SK-MEL-5 (cell line): ENCODE data around the gene CACNB2. TPM values are rescaled to one million over a fixed set of nuclear protein-coding genes. Genes with fewer than 3 reads are reported as not detected.
"Not testable (repeated sequence)": the region's sequence is repeated elsewhere in the genome, so short reads cannot be mapped to it uniquely, and the experiment has no call there.

ENCODE experiments used
- DNase-seq: peaks from one replicate; pipeline ENCODE4 v3.0.0-alpha.2; 2016; ENCODE audit warnings: low read depth, low spot score
- in situ Hi-C: cut with HindIII; loops from 2 replicates; pipeline ENCODE4 v1.10.0; 2016; ENCODE audit warnings: low sequenced_read_pairs, high pct_unique_total_duplicates, low pct_unique_long_range_greater_than_20kb
- total RNA-seq: library from RNA; depleted of rRNA; stranded (reverse); fragments of >200 nt; shearing (Covaris generic); gene quantifications from 2 replicates; pipeline ENCODE4 v1.2.3, GENCODE V29; 2014

The CACNB2 gene
- total RNA-seq, 1 experiment from 2014 or later = not detected

DNA sequence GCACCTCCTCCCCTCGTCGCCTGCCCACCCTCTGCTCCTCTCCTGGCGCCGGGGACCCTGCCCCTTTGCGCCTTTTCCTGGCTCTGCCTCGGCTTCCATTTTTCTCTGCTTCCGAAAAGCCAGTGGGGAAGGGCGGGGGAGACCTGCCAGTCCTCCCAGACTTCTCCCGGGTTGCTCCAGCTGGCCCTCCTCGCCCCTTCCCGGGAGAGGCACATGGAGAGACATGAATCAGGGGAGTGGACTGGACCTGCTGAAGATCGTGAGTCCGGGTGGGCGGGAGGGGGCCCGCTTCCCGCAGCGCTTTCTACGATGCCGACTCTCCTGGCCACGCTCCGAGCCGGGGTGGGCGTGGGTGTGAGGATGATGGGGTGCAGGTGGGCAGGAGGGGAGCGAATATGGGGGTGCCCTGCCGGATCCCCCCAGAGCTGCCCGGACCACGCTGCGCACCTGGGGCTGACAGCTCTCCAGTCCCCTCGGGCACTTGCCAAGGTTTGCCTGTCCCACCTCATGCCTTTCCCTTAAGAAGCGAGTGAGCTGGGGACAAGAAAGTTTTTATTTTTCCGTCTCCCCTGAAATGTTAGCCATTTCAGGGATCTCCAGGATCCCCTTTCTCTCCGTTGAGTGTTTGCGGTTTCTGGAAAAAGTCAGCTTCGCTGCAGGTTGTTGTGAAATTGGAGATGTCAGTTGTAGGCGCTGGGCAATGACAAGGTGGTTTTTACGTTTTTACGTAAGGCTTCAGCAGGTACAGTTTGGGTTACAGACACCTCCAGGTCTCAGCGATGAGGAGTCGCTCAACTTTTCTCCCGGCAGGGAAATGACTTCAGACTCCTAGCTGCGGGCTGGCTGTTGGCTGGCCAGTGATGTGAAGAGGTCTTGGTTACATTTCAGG lies 977 bp downstream of the CACNB2 start:
- no peak for DNase-seq
- in situ Hi-C loops = no loop called here

- no peak for DNase-seq
These were observed 1.9 kb downstream of the CACNB2 start for GRCh38 chr10:18142151-18142550.

DNA sequence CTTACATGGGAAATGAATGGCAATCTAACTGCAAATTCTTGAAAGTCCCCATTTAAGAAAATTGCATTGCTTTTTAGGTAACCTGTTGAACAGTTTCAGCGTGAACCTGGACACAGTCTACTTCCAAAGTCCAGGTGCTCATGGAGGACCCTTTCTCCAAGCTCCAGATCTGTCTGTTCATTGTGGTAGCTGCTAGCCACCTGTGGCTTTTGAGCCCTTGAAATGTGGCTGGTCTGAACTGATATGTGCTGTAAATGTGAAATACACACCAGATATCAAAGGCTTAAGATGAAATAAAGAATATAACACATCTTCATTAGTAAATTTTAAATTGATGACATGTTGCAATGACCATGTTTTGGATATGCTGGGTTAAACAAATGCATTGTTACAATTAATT lies 4.2 kb downstream of the CACNB2 start:
- in situ Hi-C loops = no loop called here
- no peak for DNase-seq

More at GRCh38 chr10:18142151-18142550, 1.9 kb downstream of the CACNB2 start:
- in situ Hi-C loops = no loop called here

GRCh38 chr10:18144928-18145327 lies 4.7 kb downstream of the CACNB2 start:
- DNase-seq = no peak
- in situ Hi-C loops = no loop called here

DNA sequence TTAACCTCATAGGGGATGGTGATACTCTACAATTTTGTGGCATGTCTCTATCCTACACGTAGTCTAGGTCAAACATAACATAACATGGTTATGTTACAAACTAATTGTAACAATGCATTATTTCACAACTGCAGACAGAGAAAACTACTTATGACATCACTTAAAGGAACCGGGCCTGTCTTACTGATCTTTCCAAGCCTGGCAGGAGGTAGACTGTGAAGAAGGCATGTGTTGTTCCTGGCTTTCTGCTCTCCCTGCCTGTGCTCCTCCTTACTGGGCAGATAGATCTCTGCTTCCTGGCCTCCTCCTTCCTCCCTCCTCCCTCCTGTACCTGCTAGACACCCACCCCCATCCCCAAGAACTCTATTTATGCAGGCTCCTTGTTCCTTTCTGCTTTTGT lies 5.4 kb downstream of the CACNB2 start:
- in situ Hi-C loops = no loop called here
- no peak for DNase-seq

DNA sequence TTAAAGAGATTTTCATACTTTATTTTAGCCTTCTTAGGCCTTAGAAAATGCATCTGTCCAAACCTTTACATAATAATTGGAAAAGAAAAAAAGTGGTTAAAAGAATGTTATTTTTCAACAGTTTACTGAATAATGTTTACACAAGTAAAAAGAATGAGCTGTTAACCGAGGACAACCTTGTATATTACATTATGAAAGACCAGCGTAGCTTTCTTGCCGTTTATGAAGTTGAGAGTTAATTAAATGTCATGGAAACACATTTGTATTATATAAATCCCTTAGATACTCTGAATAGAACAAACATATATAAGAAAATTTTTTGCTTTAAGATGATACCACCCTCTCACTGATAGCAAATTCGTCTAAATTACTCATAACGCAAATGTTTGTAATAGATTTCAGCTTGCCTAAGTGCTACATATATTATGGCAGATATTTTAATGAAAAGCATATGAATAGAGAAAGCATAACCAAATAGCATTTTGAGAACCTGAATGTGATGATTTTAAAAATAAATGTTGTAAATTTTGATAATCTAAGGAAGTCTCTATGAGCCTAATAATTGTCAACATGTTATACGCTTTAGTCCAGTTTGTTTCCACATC lies 9.1 kb downstream of the CACNB2 start:
- in situ Hi-C loops = no loop called here

GRCh38 chr10:18151356-18151890 lies 11.2 kb downstream of the CACNB2 start:
- DNase-seq = no peak
- in situ Hi-C loops = no loop called here

More for the DNA sequence above, 9.1 kb downstream of the CACNB2 start:
- no peak for DNase-seq

DNA sequence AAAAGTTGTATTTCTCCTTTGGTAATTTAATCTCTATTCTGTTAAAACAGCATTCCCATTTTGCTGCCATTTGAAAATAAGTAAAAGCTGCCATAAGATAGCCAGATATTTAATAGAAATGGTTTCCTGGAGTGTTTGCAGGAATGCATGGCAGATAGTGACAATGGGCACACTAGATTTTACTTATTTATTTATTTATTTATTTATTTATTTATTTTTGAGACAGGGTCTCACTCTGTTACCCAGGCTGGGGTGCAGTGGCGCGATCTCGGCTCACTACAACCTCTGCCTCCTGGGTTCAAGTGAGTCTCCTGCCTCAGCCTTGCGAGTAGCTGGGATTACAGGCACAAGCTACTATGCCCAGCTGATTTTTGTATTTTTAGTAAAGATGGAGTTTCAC lies 13.2 kb downstream of the CACNB2 start:
- DNase-seq, in situ Hi-C loops: not testable (repeated sequence)

DNA sequence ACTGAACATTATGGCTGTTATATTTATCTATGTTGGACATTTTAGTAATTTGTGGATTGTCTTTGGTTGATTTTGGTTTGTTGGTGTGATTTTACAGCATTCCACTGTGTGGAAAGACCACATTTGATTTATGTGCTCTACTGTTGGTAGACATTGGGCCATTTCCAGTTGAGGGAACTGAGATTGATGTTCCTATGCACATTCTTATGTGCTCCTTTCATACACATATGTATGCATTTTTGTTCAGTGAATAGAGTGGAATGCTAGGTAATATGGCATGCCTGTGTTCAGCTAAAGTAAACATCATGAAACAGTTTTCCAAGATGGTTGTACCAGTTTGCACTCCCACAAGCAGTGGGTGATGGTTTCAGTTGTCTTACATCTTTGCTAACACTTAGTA lies 15.1 kb downstream of the CACNB2 start:
- in situ Hi-C loops = no loop called here
- DNase-seq = no peak

DNA sequence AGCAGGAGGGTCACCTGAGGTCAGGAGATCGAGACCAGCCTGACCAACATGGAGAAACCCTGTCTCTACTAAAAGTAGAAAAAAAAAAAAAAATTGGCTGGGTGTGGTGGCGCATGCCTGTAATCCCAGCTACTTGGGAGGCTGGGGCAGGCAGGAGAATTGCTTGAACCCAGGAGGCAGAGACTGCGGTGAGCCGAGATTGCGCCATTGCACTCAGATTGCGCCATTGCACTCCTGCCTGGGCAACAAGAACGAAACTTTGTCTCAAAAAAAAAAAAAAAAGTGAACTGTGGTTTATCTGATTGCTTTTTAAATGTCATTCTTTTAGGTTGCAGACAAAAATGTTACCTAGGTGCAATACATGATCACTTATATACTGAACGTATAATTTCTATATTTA lies 16.6 kb downstream of the CACNB2 start:
- DNase-seq, in situ Hi-C loops: not testable (repeated sequence)

- in situ Hi-C loops = no loop called here
- DNase-seq = no peak
These were observed 17.7 kb downstream of the CACNB2 start for GRCh38 chr10:18157881-18158280.

DNA sequence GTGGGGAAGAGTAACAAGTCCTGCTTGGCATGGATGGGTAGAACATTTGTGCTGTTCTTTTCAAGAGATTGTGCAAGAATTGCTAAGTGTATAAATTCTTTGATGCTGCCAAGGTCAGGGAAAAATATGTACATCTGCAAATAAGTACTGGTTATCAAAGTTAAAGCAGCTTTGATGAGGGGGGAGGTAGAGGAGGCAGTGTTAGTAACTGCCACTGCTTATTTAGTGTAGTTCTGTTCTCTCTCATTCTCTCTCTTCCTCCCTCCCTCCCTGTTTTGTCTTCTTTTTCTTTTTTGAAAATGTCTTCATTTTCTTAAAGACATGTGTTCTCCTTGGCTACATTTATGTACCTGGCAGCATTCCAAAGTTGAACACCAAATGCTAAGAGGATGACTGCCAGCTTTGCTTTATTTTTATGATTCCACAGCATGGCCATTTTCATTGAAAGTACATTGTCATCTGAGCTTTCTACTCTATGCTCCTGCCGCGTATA lies 18.6 kb downstream of the CACNB2 start:
- in situ Hi-C loops = no loop called here
- no peak for DNase-seq

- in situ Hi-C loops = no loop called here
- no peak for DNase-seq
These were observed 19.3 kb downstream of the CACNB2 start for GRCh38 chr10:18159557-18159956.

GRCh38 chr10:18162021-18162627 lies 21.9 kb downstream of the CACNB2 start:
- DNase-seq = no peak
- in situ Hi-C loops = no loop called here

DNA sequence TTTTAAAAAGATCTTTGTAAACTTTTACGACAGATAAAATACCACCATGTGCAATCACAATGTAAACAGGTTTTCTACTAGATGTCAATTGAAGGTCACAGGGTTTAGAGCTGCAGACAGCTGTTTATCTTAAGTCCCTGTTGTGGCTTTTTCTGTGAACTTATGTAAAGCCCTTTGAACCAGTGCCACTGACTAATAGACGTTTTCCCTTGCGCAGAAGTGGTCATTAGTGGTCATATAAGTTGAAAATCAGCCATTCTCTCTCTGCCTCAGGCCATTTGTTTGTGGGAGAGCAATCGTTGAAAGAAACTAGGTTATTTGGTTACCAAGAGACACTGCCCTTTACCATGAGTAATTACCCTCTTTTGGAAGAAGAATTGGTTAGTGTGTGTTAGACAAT lies 23.9 kb downstream of the CACNB2 start:
- in situ Hi-C loops = no loop called here
- DNase-seq = no peak

GRCh38 chr10:18164748-18165361 lies 24.6 kb downstream of the CACNB2 start:
- in situ Hi-C loops = no loop called here
- no peak for DNase-seq

GRCh38 chr10:18178854-18179483 lies 38.7 kb downstream of the CACNB2 start:
- no peak for DNase-seq
- in situ Hi-C loops = no loop called here
